Measurements from ENCODE around the gene ULK4. TPM values are rescaled to one million over a fixed set of nuclear protein-coding genes. Genes with fewer than 3 reads are reported as not detected.

The ULK4 gene
- polyA plus RNA-seq, 1 of the 3 experiments (the other 2 are of a cell fraction) = 6.2 TPM

DNA sequence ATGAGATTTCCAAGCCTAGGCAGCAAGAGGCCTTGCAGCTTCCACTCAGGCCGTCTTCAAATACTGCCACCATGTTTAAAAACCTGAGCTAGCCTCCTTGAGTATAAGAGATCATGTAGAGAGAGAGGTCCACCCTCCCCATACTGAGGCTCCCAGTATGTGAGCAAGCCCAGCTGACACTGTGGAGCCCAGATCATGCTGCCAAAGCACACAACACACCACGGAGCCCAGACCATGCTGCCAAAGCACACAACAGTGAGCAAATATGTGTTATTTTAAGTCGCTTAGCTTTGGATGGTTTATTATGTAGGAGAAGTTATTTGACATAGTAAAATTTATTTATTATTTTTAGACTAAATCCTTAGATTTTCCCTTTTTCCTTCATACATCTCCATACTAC lies 428.9 kb downstream of the ULK4 start:
- Histone ChIP-seq H3K4me3 (ENCODE audit: low read depth in 2 of 2, low read length in 1 of 2) (no peak overlapping the region), H3K27ac (ENCODE audit: low read depth in 2 of 2, low read length in 1 of 2) (no peak overlapping the region), H3K9me3 (no peaks in the 10 kb centered on the region), H3K36me3 (replicated peaks in 1 of 2; ENCODE audit: control insufficient read depth in 1 of 2, insufficient read depth in 2 of 2, low read length in 1 of 2) (no peaks in the 10 kb centered on the region), H3K4me2 (no peak overlapping the region), H3K9me2 (no peaks in the 10 kb centered on the region), H4K20me1 (ENCODE audit: insufficient read depth) (no peaks in the 10 kb centered on the region), H2AFZ (ENCODE audit: low read depth) (no peak overlapping the region), H3K9ac (no peak overlapping the region), H3K4me1 (ENCODE audit: control insufficient read depth in 1 of 2, insufficient read depth in 2 of 2, low read depth in 1 of 2, low read length in 1 of 2) (no peaks in the 10 kb centered on the region), H3K27me3 (ENCODE audit: insufficient read depth) (no peaks in the 10 kb centered on the region), H3F3A (replicated peaks; ENCODE audit: insufficient read depth) (no peaks in the 10 kb centered on the region), H3K79me2 (ENCODE audit: insufficient read depth) (no peaks in the 10 kb centered on the region)
- 69% methylated on average over 3 of the region's 3 CpGs for WGBS (ENCODE audit: low lambda C conversion rate)
- TF ChIP-seq, protein P1, sequence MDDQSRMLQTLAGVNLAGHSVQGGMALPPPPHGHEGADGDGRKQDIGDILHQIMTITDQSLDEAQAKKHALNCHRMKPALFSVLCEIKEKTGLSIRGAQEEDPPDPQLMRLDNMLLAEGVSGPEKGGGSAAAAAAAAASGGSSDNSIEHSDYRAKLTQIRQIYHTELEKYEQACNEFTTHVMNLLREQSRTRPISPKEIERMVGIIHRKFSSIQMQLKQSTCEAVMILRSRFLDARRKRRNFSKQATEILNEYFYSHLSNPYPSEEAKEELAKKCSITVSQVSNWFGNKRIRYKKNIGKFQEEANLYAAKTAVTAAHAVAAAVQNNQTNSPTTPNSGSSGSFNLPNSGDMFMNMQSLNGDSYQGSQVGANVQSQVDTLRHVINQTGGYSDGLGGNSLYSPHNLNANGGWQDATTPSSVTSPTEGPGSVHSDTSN (IDR thresholded peaks at IDR 0.05) = no peak
- no peak for TF ChIP-seq FOXJ3 (CRISPR knock-in tag; IDR thresholded peaks at IDR 0.05)
- TF ChIP-seq YY1 (IDR thresholded peaks at IDR 0.05; ENCODE audit: low read depth) = no peak
- no peak for DNase-seq
- POLR2A ChIA-PET = no interaction called here
- CTCF ChIA-PET = no interaction called here

DNA sequence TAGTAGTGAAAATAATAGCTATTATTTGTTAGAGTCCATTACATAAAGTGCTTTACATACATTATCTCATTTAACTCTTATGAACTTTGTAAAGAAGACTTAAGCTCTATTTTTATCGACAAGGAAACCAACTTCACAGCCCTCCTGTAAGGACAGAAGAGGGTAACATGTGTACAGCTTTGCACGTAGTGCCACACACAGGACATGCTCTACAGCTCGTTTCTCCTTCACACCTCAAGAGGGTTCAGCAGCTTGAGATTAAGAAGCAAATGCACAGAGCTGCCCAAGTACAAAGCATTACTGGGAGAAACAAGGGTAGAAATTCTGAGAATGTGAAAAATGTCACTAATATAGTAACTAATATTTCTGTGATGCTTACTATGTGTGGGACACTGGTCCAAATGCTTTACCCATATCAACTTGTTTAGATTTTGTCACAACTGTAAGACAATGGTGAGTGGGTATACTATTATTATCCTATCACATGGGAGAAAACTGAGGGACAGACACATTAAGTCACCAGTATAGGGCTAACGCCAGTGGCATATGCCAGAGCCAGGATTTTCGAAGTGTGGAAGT lies 434.8 kb downstream of the ULK4 start:
- no peak overlapping the region for H3K27ac ChIP-seq (ENCODE audit: low read depth in 2 of 2, low read length in 1 of 2)
- ChIA-PET CTCF (no interaction called here), POLR2A (no interaction called here)
- no peak overlapping the region for H3K9ac ChIP-seq
- no peaks in the 10 kb centered on the region for H4K20me1 ChIP-seq (ENCODE audit: insufficient read depth)
- no peak overlapping the region for H3K4me2 ChIP-seq
- TF ChIP-seq, protein P2, sequence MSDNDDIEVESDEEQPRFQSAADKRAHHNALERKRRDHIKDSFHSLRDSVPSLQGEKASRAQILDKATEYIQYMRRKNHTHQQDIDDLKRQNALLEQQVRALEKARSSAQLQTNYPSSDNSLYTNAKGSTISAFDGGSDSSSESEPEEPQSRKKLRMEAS (IDR thresholded peaks at IDR 0.05; ENCODE audit: low read depth) = no peak
- TF ChIP-seq EZH2phosphoT487 (IDR thresholded peaks at IDR 0.05; ENCODE audit: borderline replicate concordance, low read depth) (no peak), RXRA (IDR thresholded peaks at IDR 0.05; ENCODE audit: borderline replicate concordance, low read depth) (no peak), FOXJ3 (CRISPR knock-in tag; IDR thresholded peaks at IDR 0.05) (no peak)
- H3K27me3 ChIP-seq (ENCODE audit: insufficient read depth) = no peaks in the 10 kb centered on the region
- no peaks in the 10 kb centered on the region for H3K79me2 ChIP-seq (ENCODE audit: insufficient read depth)
- H3F3A ChIP-seq (replicated peaks; ENCODE audit: insufficient read depth) = no peaks in the 10 kb centered on the region
- H2AFZ ChIP-seq (ENCODE audit: low read depth) = no peak overlapping the region
- 67% methylated on average over 5 of the region's 5 CpGs for WGBS (ENCODE audit: low lambda C conversion rate)
- no peaks in the 10 kb centered on the region for H3K4me1 ChIP-seq (ENCODE audit: control insufficient read depth in 1 of 2, insufficient read depth in 2 of 2, low read depth in 1 of 2, low read length in 1 of 2)
- H3K9me3 ChIP-seq = no peaks in the 10 kb centered on the region
- no peak overlapping the region for H3K4me3 ChIP-seq (ENCODE audit: low read depth in 2 of 2, low read length in 1 of 2)
- H3K9me2 ChIP-seq = no peaks in the 10 kb centered on the region
- no peaks in the 10 kb centered on the region for H3K36me3 ChIP-seq (replicated peaks in 1 of 2; ENCODE audit: control insufficient read depth in 1 of 2, insufficient read depth in 2 of 2, low read length in 1 of 2)
- no peak for DNase-seq

DNA sequence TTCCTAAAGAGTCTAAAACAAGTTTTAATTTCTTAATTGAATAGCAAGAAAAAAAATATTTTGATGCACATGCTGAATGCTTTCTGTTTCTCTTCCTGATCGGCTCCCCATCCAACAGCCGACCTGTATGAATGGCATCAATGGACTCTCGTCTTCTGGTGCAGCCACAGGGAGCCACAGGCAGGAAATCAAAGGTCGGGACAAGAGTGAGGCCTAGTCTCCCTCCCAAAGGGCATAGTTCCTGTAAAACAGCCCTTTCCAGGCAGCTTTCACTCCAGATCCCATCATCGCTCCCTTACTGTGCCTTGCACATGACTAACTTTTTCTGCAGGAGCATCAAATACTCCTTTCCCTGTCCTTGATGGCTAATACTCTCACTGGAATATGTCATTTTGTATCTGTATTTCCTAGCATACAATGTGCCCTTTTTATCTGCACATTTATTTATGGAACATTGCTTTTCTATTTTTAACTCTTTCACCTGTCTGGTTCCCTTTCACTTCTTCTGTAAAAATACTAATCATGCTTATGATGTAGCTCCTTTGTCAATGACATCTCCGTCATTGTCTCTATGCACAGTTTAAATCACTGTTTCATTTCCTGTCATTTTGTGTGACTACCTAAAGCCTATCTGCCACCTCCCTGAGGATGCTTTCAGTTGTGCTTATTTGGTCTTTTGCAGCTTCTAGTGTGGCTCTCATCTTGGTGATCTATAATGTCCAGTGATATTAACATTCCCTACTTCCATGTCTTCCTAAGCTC lies 436.4 kb downstream of the ULK4 start:
- H3K27me3 ChIP-seq (ENCODE audit: insufficient read depth) = no peaks in the 10 kb centered on the region
- no peaks in the 10 kb centered on the region for H3K79me2 ChIP-seq (ENCODE audit: insufficient read depth)
- no peaks in the 10 kb centered on the region for H3K9me2 ChIP-seq
- H3K4me2 ChIP-seq = no peak overlapping the region
- H3F3A ChIP-seq (replicated peaks; ENCODE audit: insufficient read depth) = no peaks in the 10 kb centered on the region
- no peaks in the 10 kb centered on the region for H3K9me3 ChIP-seq
- H3K27ac ChIP-seq (ENCODE audit: low read depth in 2 of 2, low read length in 1 of 2) = no peak overlapping the region
- H3K4me3 ChIP-seq (ENCODE audit: low read depth in 2 of 2, low read length in 1 of 2) = no peak overlapping the region
- H3K9ac ChIP-seq = no peak overlapping the region
- ChIA-PET POLR2A (no interaction called here), CTCF (no interaction called here)
- 85% methylated on average over 6 of the region's 6 CpGs for WGBS (ENCODE audit: low lambda C conversion rate)
- H3K36me3 ChIP-seq (replicated peaks in 1 of 2; ENCODE audit: control insufficient read depth in 1 of 2, insufficient read depth in 2 of 2, low read length in 1 of 2) = no peaks in the 10 kb centered on the region
- DNase-seq = no peak
- H2AFZ ChIP-seq (ENCODE audit: low read depth) = no peak overlapping the region
- no peaks in the 10 kb centered on the region for H3K4me1 ChIP-seq (ENCODE audit: control insufficient read depth in 1 of 2, insufficient read depth in 2 of 2, low read depth in 1 of 2, low read length in 1 of 2)
- no peaks in the 10 kb centered on the region for H4K20me1 ChIP-seq (ENCODE audit: insufficient read depth)
- TF ChIP-seq, protein P2 (IDR thresholded peaks at IDR 0.05; ENCODE audit: low read depth) = no peak
- no peak for TF ChIP-seq SIN3A (IDR thresholded peaks at IDR 0.05; ENCODE audit: borderline replicate concordance, low read depth, low read length)
- no peak for TF ChIP-seq FOXJ3 (CRISPR knock-in tag; IDR thresholded peaks at IDR 0.05)
- TF ChIP-seq TCF12 (IDR thresholded peaks at IDR 0.05) = no peak
- TF ChIP-seq, protein P1 (IDR thresholded peaks at IDR 0.05) = no peak
- TF ChIP-seq CHD2 (IDR thresholded peaks at IDR 0.05; ENCODE audit: low read length, partially characterized antibody) = no peak
- no peak for TF ChIP-seq GATA2 (CRISPR knock-in tag; IDR thresholded peaks at IDR 0.05)
- TF ChIP-seq POLR2AphosphoS5 (IDR thresholded peaks at IDR 0.05; ENCODE audit: low read depth, low read length) = no peak
- TF ChIP-seq FOSL2 (IDR thresholded peaks at IDR 0.05; ENCODE audit: borderline replicate concordance, low read depth) = no peak
- TF ChIP-seq, protein P3, sequence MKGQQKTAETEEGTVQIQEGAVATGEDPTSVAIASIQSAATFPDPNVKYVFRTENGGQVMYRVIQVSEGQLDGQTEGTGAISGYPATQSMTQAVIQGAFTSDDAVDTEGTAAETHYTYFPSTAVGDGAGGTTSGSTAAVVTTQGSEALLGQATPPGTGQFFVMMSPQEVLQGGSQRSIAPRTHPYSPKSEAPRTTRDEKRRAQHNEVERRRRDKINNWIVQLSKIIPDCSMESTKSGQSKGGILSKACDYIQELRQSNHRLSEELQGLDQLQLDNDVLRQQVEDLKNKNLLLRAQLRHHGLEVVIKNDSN (IDR thresholded peaks at IDR 0.05; ENCODE audit: borderline replicate concordance, low read depth) = no peak
- TF ChIP-seq EP300 (IDR thresholded peaks at IDR 0.05; ENCODE audit: borderline replicate concordance in 1 of 2, low read depth in 1 of 2, low read length in 1 of 2) = no peak
- TF ChIP-seq NFIC (IDR thresholded peaks at IDR 0.05; ENCODE audit: borderline replicate concordance) = no peak
- no peak for TF ChIP-seq TAF1 (IDR thresholded peaks at IDR 0.05; ENCODE audit: borderline replicate concordance, low read depth, low read length)
- TF ChIP-seq JUND (IDR thresholded peaks at IDR 0.05) = no peak
